Right lobe of liver (tissue), 4 donors: Measurements from ENCODE around the gene KAZN.

Source experiments
- CTCF ChIP-seq, 4 donors: fragments of 200-600 bp in 3 of 4; fragments of 450-650 bp in 1 of 4; IDR thresholded peaks; one replicate each; pipeline versions ENCODE4 v1.5.1 to v1.8.0; 2016 to 2022; ENCODE audit warnings: antibody characterized with exemption in 4 of 4, mild to moderate bottlenecking in 2 of 4
- POLR2A ChIP-seq: fragments of 450-650 bp; IDR thresholded peaks from one replicate; pipeline ENCODE4 v1.6.1; 2017; ENCODE audit warnings: antibody characterized with exemption, mild to moderate bottlenecking
- donor health status: DM: no; HTN: no; CAD: no.
- donor health status: DM: no; HTN: no; CAD: no.
- donor health status: DM: no; HTN: yes; CAD: no.

GRCh38 chr1:14742181-14742980, 143.9 kb downstream of the KAZN start:
- no peak for TF ChIP-seq CTCF (IDR thresholded peaks at IDR 0.05)
- TF ChIP-seq POLR2A: no peak
